Small intestine (tissue), 7 donors: Measurements from ENCODE around the gene ABI1. TPM values are rescaled to one million over a fixed set of nuclear protein-coding genes. Genes with fewer than 3 reads are reported as not detected.
A peak's percentile ranks its signal among the peaks of the same experiment; 100 is the strongest.
"Not testable (repeated sequence)": the region's sequence is repeated elsewhere in the genome, so short reads cannot be mapped to it uniquely, and the experiment has no call there.

Experiments used
- DNase-seq, 2 donors: peaks; one replicate each; pipeline versions ENCODE4 v3.0.0 to v3.0.0-alpha.2; 2013
- FAIRE-seq: peaks from 2 replicates; lab custom pipeline; 2012; peaks lifted over from hg19 to GRCh38; lab: Jason Lieb, UNC
- H3K27ac ChIP-seq, 3 donors: one replicate each; pipeline ENCODE4 v1.5.1; 2013; ENCODE audit warnings: low read length in 2 of 3, mild to moderate bottlenecking in 2 of 3, control low read depth in 1 of 3, inconsistent platforms in 1 of 3, low read depth in 1 of 3, moderate library complexity in 1 of 3
- H3K27me3 ChIP-seq, 3 donors: one replicate each; pipeline ENCODE4 v1.6.1; 2013; ENCODE audit warnings: low read length in 3 of 3, inconsistent platforms in 1 of 3; ENCODE audit not compliant: control insufficient read depth in 3 of 3, insufficient read depth in 3 of 3
- H3K36me3 ChIP-seq, 3 donors: one replicate each; pipeline ENCODE4 v1.6.1; 2013; ENCODE audit warnings: low read length in 3 of 3, inconsistent platforms in 1 of 3, low read depth in 1 of 3, mild to moderate bottlenecking in 1 of 3, moderate library complexity in 1 of 3; ENCODE audit not compliant: control insufficient read depth in 3 of 3, insufficient read depth in 2 of 3
- H3K4me1 ChIP-seq, 3 donors: one replicate each; pipeline ENCODE4 v1.6.1; 2013; ENCODE audit warnings: low read length in 2 of 3, inconsistent platforms in 1 of 3, low read depth in 1 of 3, mild to moderate bottlenecking in 1 of 3, moderate library complexity in 1 of 3; ENCODE audit not compliant: control insufficient read depth in 3 of 3, insufficient read depth in 2 of 3
- H3K4me3 ChIP-seq, 3 donors: one replicate each; pipeline ENCODE4 v1.5.1; 2013; ENCODE audit warnings: low read length in 3 of 3, control low read depth in 1 of 3, inconsistent platforms in 1 of 3, low read depth in 1 of 3, mild to moderate bottlenecking in 1 of 3, moderate library complexity in 1 of 3
- H3K9me3 ChIP-seq, 2 donors: one replicate each; pipeline ENCODE4 v1.6.1; 2013; ENCODE audit warnings: low read depth in 1 of 2, low read length in 1 of 2; ENCODE audit not compliant: control insufficient read depth in 2 of 2, insufficient read depth in 1 of 2
- WGBS, 3 donors: extraction: QIAGEN DNeasy Blood & Tissue Kit; methylation state at CpG; one replicate each; pipeline ENCODE4 v1.1.7; 2013; 5-methylcytosine and 5-hydroxymethylcytosine counted together
- polyA plus RNA-seq, 4 donors: library from polyadenylated mRNA; stranded (reverse) in 3 of 4; unstranded in 1 of 4; fragments of 200-250 nt in 3 of 4; fragments of 120-200 nt in 1 of 4; gene quantifications; one replicate each; pipeline versions ENCODE4 v1.2.1 to v1.2.3, GENCODE V29; 2013
- donor health status: healthy with polysubstance abuse.
- donor health status: control.
- donor health status: control.
- donor health status: Bipolar disorder and iron deficiency.
- donor health status: healthy.

ABI1 gene
- polyA plus RNA-seq, 4 donors = 25.5 to 53.0 (median 38.4) TPM

- Histone ChIP-seq H3K4me3 (no peak overlapping the region), H3K27me3 (no peaks in the 10 kb centered on the region), H3K27ac (no peak overlapping the region), H3K4me1 (peaks cover 0 to 2% (median 0%) of the 10 kb centered on the region in 3 donors), H3K36me3 (no peaks in the 10 kb centered on the region), H3K9me3 (peaks cover 0 to 8% of the 10 kb centered on the region in 2 donors)
- no peak for DNase-seq
- FAIRE-seq = no peak
- 62 to 87% (median 83%) methylated on average over 2 of the region's 2 CpGs for WGBS, 3 donors
These were observed 63.4 kb downstream of the ABI1 start for GRCh38 chr10:26797340-26797739.

- no peak overlapping the region for H3K27ac ChIP-seq
- no peaks in the 10 kb centered on the region for H3K36me3 ChIP-seq
- FAIRE-seq = peak; percentile 81
- DNase-seq = no peak
- no peak overlapping the region for H3K4me3 ChIP-seq
- peaks cover 0 to 8% of the 10 kb centered on the region in 2 donors for H3K9me3 ChIP-seq
- H3K4me1 ChIP-seq = no peaks in the 10 kb centered on the region
- H3K27me3 ChIP-seq = no peaks in the 10 kb centered on the region
- WGBS, 3 donors = 50 to 64% (median 60%) methylated on average over 2 of the region's 2 CpGs
These were observed 67.8 kb downstream of the ABI1 start for GRCh38 chr10:26792758-26793495.

DNA sequence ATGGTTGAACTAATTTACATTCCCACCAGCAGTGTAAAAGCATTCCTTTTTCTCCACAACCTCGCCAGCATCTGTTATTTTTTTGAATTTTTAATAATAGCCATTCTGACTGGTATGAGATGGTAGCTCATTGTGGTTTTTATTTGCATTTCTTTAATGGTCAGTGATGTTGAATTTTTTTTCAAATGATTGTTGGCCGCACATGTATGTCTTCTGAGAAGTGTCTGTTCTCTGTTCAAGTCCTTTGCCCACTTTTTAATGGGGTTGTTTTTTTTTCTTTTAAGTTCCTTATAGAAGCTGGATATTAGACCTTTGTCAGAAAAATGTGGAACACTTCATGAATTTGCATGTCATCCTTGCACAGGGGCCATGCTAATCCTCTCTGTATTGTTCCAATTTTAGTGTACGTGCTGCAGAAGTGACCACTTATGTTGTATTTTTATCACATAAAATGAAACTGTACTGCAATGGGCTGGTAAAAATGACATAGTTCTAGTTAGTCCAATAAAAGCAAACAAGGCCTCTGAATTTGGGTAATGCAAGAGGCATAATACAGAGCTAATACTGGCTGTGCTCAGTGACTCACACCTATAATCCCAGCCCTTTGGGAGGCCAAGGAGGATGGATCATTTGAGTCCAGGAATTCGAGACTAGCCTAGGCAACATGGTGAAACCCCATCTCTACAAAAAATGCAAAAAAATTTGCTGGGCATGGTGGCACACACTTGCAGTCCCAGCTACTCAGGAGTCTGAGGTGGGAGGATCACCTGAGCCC is 70.3 kb downstream of the ABI1 start:
- peaks cover 0 to 4% of the 10 kb centered on the region in 2 donors for H3K9me3 ChIP-seq
- WGBS, 3 donors = 91 to 96% (median 94%) methylated on average over 4 of the region's 4 CpGs
- H3K27me3 ChIP-seq = no peaks in the 10 kb centered on the region
- no peak overlapping the region for H3K4me3 ChIP-seq
- H3K27ac ChIP-seq = no peak overlapping the region
- DNase-seq (no peak), FAIRE-seq (no peak)
- no peaks in the 10 kb centered on the region for H3K36me3 ChIP-seq
- no peaks in the 10 kb centered on the region for H3K4me1 ChIP-seq

DNA sequence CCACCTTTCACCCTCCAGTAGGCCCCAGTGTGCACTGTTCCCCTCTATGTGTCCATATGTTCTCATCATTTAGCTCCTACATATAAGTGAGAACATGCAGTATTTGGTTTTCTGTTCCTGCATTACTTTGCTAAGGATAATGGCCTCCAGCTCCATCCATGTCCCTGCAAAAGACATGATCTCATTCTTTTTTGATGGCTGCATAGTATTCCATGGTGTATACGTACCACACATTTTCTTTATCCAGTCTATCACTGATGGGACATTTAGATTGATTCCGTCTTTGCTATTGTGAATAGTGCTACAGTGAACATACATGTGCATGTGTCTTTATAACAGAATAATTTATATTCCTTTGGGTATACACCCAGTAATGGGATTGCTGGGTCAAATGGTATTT is 71.0 kb downstream of the ABI1 start:
- H3K4me1 ChIP-seq, H3K27ac ChIP-seq, H3K36me3 ChIP-seq, H3K27me3 ChIP-seq, H3K9me3 ChIP-seq, DNase-seq, FAIRE-seq, H3K4me3 ChIP-seq: not testable (repeated sequence)
- WGBS, 3 donors = 93 to 100% (median 97%) methylated on average over 2 of the region's 2 CpGs

DNA sequence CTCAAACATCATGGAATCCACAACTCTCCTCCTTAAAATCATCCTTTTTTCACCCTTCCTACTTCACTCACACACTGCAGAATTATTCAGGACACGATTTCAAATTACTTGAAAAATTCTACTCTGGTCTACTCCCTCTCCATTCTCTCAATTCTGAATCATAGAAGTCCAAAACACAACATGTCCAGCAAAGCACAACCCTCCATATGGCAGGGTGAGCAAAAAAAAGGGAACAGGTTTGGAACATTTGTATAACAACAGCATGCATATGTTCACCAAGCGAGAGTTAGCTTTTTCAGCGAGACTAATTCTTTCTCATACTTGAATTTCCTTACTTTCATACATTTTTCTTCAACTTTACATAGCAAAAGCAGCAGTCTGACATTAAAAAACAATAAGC is 73.4 kb downstream of the ABI1 start:
- Histone ChIP-seq H3K9me3 (no peaks in the 10 kb centered on the region), H3K27me3 (no peaks in the 10 kb centered on the region), H3K36me3 (no peaks in the 10 kb centered on the region), H3K4me3 (no peak overlapping the region), H3K4me1 (peaks cover 0 to 5% (median 3%) of the 10 kb centered on the region in 3 donors), H3K27ac (no peak overlapping the region)
- DNase-seq (no peak), FAIRE-seq (no peak)
- 96 to 99% (median 97%) methylated on average over 3 of the region's 3 CpGs for WGBS, 3 donors

- Histone ChIP-seq H3K27me3 (no peaks in the 10 kb centered on the region), H3K4me1 (peaks cover 5 to 28% (median 7%) of the 10 kb centered on the region in 3 donors), H3K4me3 (no peak overlapping the region), H3K27ac (no peak overlapping the region), H3K36me3 (no peaks in the 10 kb centered on the region), H3K9me3 (no peaks in the 10 kb centered on the region)
- FAIRE-seq (no peak), DNase-seq (no peak)
- WGBS, 3 donors = 85 to 96% (median 88%) methylated on average over 2 of the region's 2 CpGs
These were observed 79.0 kb downstream of the ABI1 start for GRCh38 chr10:26781797-26782196.

- FAIRE-seq (no peak), DNase-seq (no peak)
- 53 to 68% (median 57%) methylated on average over 4 of the region's 4 CpGs for WGBS, 3 donors
- Histone ChIP-seq H3K36me3 (no peaks in the 10 kb centered on the region), H3K4me3 (no peak overlapping the region), H3K4me1 (peaks cover 5 to 28% (median 7%) of the 10 kb centered on the region in 3 donors), H3K27me3 (no peaks in the 10 kb centered on the region), H3K9me3 (no peaks in the 10 kb centered on the region), H3K27ac (no peak overlapping the region)
These were observed 79.8 kb downstream of the ABI1 start for GRCh38 chr10:26780793-26781601.
